ENCODE data around the gene ST3GAL3. TPM values are rescaled to one million over a fixed set of nuclear protein-coding genes. Genes with fewer than 3 reads are reported as not detected.

The ST3GAL3 gene
- total and polyA plus RNA-seq, 2 donors (not counting 3 experiments of a cell fraction or from before 2014, with no cell fraction given): 14.3 to 35.8 TPM

DNA sequence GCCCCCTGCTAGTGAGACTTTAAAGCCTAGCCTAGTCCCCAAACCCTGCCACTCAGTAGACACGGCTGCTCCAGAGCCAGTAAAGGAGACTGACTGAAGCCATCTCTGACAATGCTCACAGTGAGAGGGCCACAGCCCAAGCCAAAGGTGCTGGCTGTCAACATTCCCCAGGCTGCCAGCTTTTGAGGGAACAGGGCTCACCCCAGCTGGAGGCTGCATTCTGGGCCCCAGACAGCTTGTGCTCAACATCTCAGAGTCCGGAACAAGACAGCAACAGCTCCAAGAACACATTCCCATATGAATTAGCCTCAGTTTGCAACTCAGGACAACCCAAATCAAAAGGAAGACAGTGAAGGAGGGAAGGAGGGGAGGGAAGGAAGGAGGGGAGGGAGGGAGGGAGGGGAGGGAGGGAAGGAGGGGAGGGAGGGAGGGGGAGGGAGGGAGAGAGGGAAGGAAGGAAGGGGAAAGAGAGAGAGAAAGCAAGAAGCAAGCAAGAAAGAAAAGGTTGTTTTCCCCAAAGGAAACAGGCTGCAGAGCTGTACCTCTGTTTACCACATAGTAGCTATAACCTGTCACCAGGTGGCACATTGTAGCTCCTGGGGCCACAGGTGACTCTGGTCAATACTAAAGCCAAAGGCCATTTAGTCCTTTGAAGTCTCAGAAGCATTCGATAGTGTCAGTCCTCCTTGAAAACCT lies 231.7 kb downstream of the ST3GAL3 start:
- Histone ChIP-seq H3K4me2 (ENCODE audit: insufficient read depth, low read length) (no peak overlapping the region), H3K4me1 (ENCODE audit: control insufficient read depth, extremely low read depth, insufficient read depth, low read length) (no peaks in the 10 kb centered on the region), H3K9me1 (replicated peaks; ENCODE audit: control insufficient read depth, extremely low read depth, insufficient read depth, low read length) (no peaks in the 10 kb centered on the region), H3K27me3 (ENCODE audit: control insufficient read depth in 2 of 2, insufficient read depth in 2 of 2, low read length in 2 of 2) (peaks cover under 1 to 3% of the 10 kb centered on the region in 2 experiments), H3K36me3 (ENCODE audit: control insufficient read depth in 2 of 2, extremely low read depth in 1 of 2, insufficient read depth in 2 of 2, low read length in 2 of 2) (no peaks in the 10 kb centered on the region), H3K4me3 (replicated peaks in 1 of 3; ENCODE audit: insufficient read depth in 1 of 3, low read depth in 1 of 3, low read length in 3 of 3) (no peak overlapping the region), H2AFZ (ENCODE audit: low read depth, low read length) (no peak overlapping the region), H3K79me2 (ENCODE audit: control insufficient read depth, insufficient read depth, low read length) (no peaks in the 10 kb centered on the region), H3K9me3 (replicated peaks; ENCODE audit: control insufficient read depth, insufficient read depth, low read length) (no peaks in the 10 kb centered on the region), H4K20me1 (replicated peaks; ENCODE audit: control insufficient read depth, extremely low read depth, insufficient read depth, low read length) (no peaks in the 10 kb centered on the region), H3K9ac (replicated peaks; ENCODE audit: extremely low read depth, insufficient read depth, low read length) (no peak overlapping the region), H3K27ac (ENCODE audit: insufficient read depth, low read depth, low read length) (no peak overlapping the region)
- BruUV-seq (replicated peaks): no TSS peak
- DNase-seq (ENCODE audit: low read depth, low spot score) (no peak), FAIRE-seq (no peak)
- no peak for TF ChIP-seq GATA2 (IDR thresholded peaks at IDR 0.05; ENCODE audit: insufficient read depth, insufficient read length, low read depth, low read length)
- TF ChIP-seq, protein P1, sequence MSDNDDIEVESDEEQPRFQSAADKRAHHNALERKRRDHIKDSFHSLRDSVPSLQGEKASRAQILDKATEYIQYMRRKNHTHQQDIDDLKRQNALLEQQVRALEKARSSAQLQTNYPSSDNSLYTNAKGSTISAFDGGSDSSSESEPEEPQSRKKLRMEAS (IDR thresholded peaks at IDR 0.05; ENCODE audit: insufficient read depth, insufficient read length): no peak
- no peak for TF ChIP-seq JUN (IDR thresholded peaks at IDR 0.05; ENCODE audit: borderline replicate concordance, insufficient read depth, insufficient read length, low read depth)
- TF ChIP-seq POLR2AphosphoS5 (IDR thresholded peaks at IDR 0.05; ENCODE audit: insufficient read depth, low read depth, low read length): no peak
- no peak for TF ChIP-seq MYC (IDR thresholded peaks at IDR 0.05; ENCODE audit: low read depth, low read length)
- no peak for TF ChIP-seq FOS (IDR thresholded peaks at IDR 0.05; ENCODE audit: borderline replicate concordance, insufficient read depth, low read length)
- TF ChIP-seq, protein P2, sequence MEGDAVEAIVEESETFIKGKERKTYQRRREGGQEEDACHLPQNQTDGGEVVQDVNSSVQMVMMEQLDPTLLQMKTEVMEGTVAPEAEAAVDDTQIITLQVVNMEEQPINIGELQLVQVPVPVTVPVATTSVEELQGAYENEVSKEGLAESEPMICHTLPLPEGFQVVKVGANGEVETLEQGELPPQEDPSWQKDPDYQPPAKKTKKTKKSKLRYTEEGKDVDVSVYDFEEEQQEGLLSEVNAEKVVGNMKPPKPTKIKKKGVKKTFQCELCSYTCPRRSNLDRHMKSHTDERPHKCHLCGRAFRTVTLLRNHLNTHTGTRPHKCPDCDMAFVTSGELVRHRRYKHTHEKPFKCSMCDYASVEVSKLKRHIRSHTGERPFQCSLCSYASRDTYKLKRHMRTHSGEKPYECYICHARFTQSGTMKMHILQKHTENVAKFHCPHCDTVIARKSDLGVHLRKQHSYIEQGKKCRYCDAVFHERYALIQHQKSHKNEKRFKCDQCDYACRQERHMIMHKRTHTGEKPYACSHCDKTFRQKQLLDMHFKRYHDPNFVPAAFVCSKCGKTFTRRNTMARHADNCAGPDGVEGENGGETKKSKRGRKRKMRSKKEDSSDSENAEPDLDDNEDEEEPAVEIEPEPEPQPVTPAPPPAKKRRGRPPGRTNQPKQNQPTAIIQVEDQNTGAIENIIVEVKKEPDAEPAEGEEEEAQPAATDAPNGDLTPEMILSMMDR (IDR thresholded peaks at IDR 0.05; ENCODE audit: extremely low read depth in 1 of 2, insufficient read depth in 1 of 2, low read depth in 1 of 2, low read length in 2 of 2): no peak
- no peak for TF ChIP-seq EZH2 (IDR thresholded peaks at IDR 0.05; ENCODE audit: borderline replicate concordance, low read depth, low read length, severe bottlenecking)
- no peak for TF ChIP-seq POLR2A (IDR thresholded peaks at IDR 0.05; ENCODE audit: low read depth, low read length)
- ChIA-PET CTCF (interaction anchor here (1.4 to 18.1 kb wide), 3 partner anchors 9 to 175 kb away, joined by 5 to 965 read pairs (median 9); no protein-coding TSS in a partner anchor), POLR2A (no interaction called here)
- dilution Hi-C loops (cut with MboI; ENCODE audit: extremely low pct_ligation_motif_present, low sequenced_read_pairs): loop anchor here (25.0 kb wide), 1 partner anchor 177 kb away; no protein-coding TSS in a partner anchor
- intact Hi-C loops (cut with micrococcal nuclease): no loop called here
